Cardiac atrium fibroblast (primary cell): ENCODE results near the gene BCL2L2. TPM values are rescaled to one million over a fixed set of nuclear protein-coding genes. Genes with fewer than 3 reads are reported as not detected.

Source experiments
- total RNA-seq: library from RNA; depleted of rRNA; stranded (reverse); fragments of >200 nt; gene quantifications from 2 replicates; pipeline ENCODE4 v1.2.3, GENCODE V29; 2015

The BCL2L2 gene, protein sequence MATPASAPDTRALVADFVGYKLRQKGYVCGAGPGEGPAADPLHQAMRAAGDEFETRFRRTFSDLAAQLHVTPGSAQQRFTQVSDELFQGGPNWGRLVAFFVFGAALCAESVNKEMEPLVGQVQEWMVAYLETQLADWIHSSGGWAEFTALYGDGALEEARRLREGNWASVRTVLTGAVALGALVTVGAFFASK
- 13.7 and 24.8 TPM in 2 replicates for total RNA-seq

GRCh38 chr14:23306412-23307145 lies at the start of gene BCL2L2:
Gene BCL2L2 (plus strand): TSS chr14:23306833. CDS start chr14:23307768, 935 bp downstream.

GRCh38 chr14:23286020-23286901 lies 20.4 kb upstream of the BCL2L2 start, which contains the start of gene HOMEZ:
Gene HOMEZ (minus strand): TSS chr14:23286132. CDS start chr14:23285952, 180 bp downstream.

DNA sequence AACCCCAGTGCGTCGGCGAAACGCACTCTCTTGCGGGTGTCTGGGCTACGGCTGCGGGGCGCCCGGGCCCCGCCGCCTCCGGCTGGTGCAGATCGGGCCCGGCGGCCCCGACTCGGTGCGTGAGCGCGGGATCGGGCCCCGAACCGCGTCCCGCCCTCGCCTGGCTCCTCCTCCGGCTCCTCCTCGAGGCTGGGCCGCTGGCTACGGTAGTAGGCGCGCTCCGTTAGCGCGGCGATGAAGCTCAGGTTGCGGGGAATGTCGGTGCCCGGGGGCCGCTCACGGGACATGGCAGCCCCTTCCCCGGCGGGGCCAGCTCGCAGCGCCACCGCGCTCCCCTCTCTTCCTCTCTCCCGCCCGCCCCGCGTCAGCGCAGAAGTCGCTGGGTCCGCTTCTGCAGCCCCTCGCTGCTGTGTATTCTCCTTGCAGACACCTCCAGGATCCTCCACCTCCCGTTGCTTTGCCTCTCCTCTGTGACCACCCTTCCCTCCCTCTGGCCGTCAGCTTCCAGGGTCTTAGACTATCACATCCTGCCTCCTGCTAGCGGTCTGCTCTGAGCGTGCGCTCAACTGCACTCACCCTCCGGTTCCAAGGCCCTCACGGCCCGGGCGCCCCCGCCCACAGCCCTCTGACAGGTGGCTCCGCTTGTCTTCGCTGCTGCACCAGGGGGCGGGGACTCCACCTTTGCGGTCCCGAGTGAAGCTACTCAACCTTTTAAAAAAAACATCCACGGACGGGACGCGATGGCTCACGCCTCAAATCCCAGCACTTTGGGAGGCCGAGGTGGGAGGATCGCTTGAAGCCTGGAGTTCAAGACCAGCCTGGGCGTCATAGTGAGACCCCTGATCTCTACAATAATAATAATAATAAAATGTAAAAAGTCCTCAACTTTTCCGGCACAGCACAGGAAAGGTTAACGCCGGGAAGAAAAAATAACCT lies 4.1 kb upstream of the BCL2L2 start, which contains the start of gene PPP1R3E:
Gene PPP1R3E, minus strand, starts transcription at position 570 of the 936 bp plus-strand sequence. Its CDS starts 283 bp downstream, at position 287.

DNA sequence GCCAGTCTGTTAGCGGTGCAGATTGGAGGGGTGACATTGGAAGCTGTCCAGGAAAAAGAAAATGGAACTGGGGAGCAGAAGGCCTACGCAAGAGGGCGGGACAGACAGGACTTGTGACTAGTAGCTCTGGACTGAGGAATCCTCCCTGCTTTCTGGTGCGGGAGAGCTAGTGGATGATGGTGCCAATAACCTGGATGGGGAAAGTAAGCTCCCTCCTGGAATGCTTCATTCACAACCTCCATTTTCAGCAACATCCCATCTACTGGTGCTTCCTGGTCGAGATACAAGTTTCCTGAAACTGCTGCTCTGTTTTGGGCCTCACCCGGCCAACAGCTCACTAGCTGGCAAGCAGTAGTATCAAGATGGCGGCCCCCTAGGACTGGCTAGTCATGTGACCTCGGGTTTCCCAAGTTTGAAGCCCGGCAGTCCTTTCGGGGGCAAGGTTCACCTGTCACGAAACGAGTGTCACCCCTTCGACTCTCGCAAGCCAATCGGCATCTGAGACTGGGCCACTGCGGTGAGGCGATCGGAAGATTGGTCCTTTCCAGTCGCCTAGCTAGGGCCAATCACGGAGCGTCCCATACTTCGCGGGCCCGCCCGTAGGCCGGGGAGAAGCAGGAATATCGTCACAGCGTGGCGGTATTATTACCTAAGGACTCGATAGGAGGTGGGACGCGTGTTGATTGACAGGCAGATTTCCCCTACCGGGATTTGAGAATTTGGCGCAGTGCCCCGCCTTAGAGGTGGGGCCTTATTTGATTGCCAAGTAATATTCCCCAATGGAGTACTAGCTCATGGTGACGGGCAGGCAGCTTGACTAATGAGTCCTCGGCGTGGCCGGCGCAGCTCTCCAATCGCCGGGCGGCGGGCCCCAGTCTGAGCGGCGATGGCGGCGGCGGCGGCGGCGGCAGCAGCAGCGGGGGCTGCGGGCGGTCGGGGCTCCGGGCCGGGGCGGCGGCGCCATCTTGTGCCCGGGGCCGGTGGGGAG lies 14.2 kb downstream of the BCL2L2 start, which contains the start of gene PABPN1:
Gene PABPN1, plus strand, starts transcription at position 874 of the 988 bp plus-strand sequence. Its CDS starts 13 bp downstream, at position 887.

GRCh38 chr14:23352506-23353432 lies 46.1 kb downstream of the BCL2L2 start, which contains the start of gene SLC22A17:
Gene SLC22A17 (minus strand): TSS chr14:23352887.

Other genes with a start within 250 kb of the BCL2L2 start
- 3.2 and 4.1 TPM in 2 replicates for gene CDH24, start 249.3 kb upstream of the BCL2L2 start, total RNA-seq
- 48.4 and 55.2 TPM in 2 replicates for gene ACIN1, start 211.7 kb upstream of the BCL2L2 start, total RNA-seq
- 37.9 and 39.2 TPM in 2 replicates for gene C14orf119, start 211.3 kb upstream of the BCL2L2 start, total RNA-seq
- gene CIROP, start 201.8 kb upstream of the BCL2L2 start, total RNA-seq: not detected in 2 replicates
- not detected in 2 replicates for gene CEBPE, start 187.6 kb upstream of the BCL2L2 start, total RNA-seq
- 0.32 and 2.0 TPM in 2 replicates for gene SLC7A8, start 123.2 kb upstream of the BCL2L2 start, total RNA-seq
- gene RNF212B, start 68.9 kb upstream of the BCL2L2 start, total RNA-seq: not detected in 2 replicates
- gene HOMEZ, start 20.7 kb upstream of the BCL2L2 start, total RNA-seq: 8.4 and 10.5 TPM in 2 replicates
- gene PPP1R3E, start 4.0 kb upstream of the BCL2L2 start, total RNA-seq: 1.8 and 2.0 TPM in 2 replicates
- 41.1 and 57.9 TPM in 2 replicates for gene PABPN1, start 14.6 kb downstream of the BCL2L2 start, total RNA-seq
- 10.4 and 21.7 TPM in 2 replicates for gene SLC22A17, start 46.1 kb downstream of the BCL2L2 start, total RNA-seq
- gene EFS, start 58.3 kb downstream of the BCL2L2 start, total RNA-seq: 1.8 and 3.6 TPM in 2 replicates
- not detected in 2 replicates for gene IL25, start 66.0 kb downstream of the BCL2L2 start, total RNA-seq
- gene CMTM5, start 70.2 kb downstream of the BCL2L2 start, total RNA-seq: not detected in 2 replicates
- not detected in 2 replicates for gene MYH6, start 101.4 kb downstream of the BCL2L2 start, total RNA-seq
- gene MYH7, start 128.8 kb downstream of the BCL2L2 start, total RNA-seq: not detected in 2 replicates
- gene NGDN, start 162.9 kb downstream of the BCL2L2 start, total RNA-seq: 18.3 and 24.4 TPM in 2 replicates
- gene ZFHX2, start 244.9 kb downstream of the BCL2L2 start, total RNA-seq: not detected in 2 replicates
- 3.8 and 6.2 TPM in 2 replicates for gene THTPA, start 249.4 kb downstream of the BCL2L2 start, total RNA-seq